Forelimb muscle (tissue), 1 donor: ENCODE measurements around the gene ANO10. TPM values are rescaled to one million over a fixed set of nuclear protein-coding genes. Genes with fewer than 3 reads are reported as not detected.
"Not testable (repeated sequence)": the region's sequence is repeated elsewhere in the genome, so short reads cannot be mapped to it uniquely, and the experiment has no call there.

Source experiments
- DNase-seq: peaks from one replicate; pipeline ENCODE4 v3.0.0-alpha.2; 2013; ENCODE audit warnings: low read depth
- polyA plus RNA-seq: library from polyadenylated mRNA; unstranded; fragments of 120-200 nt; gene quantifications from one replicate; pipeline ENCODE4 v1.2.1, GENCODE V29; 2013; ENCODE audit not compliant: insufficient read length

ANO10 gene
- polyA plus RNA-seq, 1 donor = 14.6 TPM

- DNase-seq = no peak
Measured at GRCh38 chr3:43373560-43373928, 248.3 kb downstream of the ANO10 start.

- no peak for DNase-seq
Measured at GRCh38 chr3:43372809-43373559, 248.8 kb downstream of the ANO10 start.

- no peak for DNase-seq
Measured at GRCh38 chr3:43372007-43372740, 249.6 kb downstream of the ANO10 start.

- no peak for DNase-seq
Measured at GRCh38 chr3:43371494-43371893, 250.3 kb downstream of the ANO10 start.

GRCh38 chr3:43370293-43370980 lies 251.4 kb downstream of the ANO10 start:
- no peak for DNase-seq

- no peak for DNase-seq
Measured at GRCh38 chr3:43369404-43370292, 252.2 kb downstream of the ANO10 start.

- no peak for DNase-seq
Measured at GRCh38 chr3:43366885-43367284, 254.9 kb downstream of the ANO10 start.

GRCh38 chr3:43366481-43366880 lies 255.3 kb downstream of the ANO10 start:
- DNase-seq = no peak

- DNase-seq = no peak
Measured at GRCh38 chr3:43365601-43366305, 256.1 kb downstream of the ANO10 start.

- no peak for DNase-seq
Measured at GRCh38 chr3:43364926-43365325, 256.9 kb downstream of the ANO10 start.

GRCh38 chr3:43364494-43364893 lies 257.3 kb downstream of the ANO10 start:
- no peak for DNase-seq

- no peak for DNase-seq
Measured at GRCh38 chr3:43363621-43364266, 258.1 kb downstream of the ANO10 start.

- DNase-seq = no peak
Measured at GRCh38 chr3:43362961-43363360, 258.9 kb downstream of the ANO10 start.

GRCh38 chr3:43362183-43362582 lies 259.6 kb downstream of the ANO10 start:
- DNase-seq = no peak

GRCh38 chr3:43361077-43361476 lies 260.7 kb downstream of the ANO10 start:
- no peak for DNase-seq

- not testable (repeated sequence) for DNase-seq
Measured at GRCh38 chr3:43356033-43356432, 265.8 kb downstream of the ANO10 start.

GRCh38 chr3:43353923-43354670 lies 267.7 kb downstream of the ANO10 start:
- no peak for DNase-seq

- DNase-seq = no peak
Measured at GRCh38 chr3:43353393-43353792, 268.4 kb downstream of the ANO10 start.

- DNase-seq = no peak
Measured at GRCh38 chr3:43349716-43350115, 272.1 kb downstream of the ANO10 start.
